HepG2 (cell line): ENCODE data around the gene FGGY. TPM values are rescaled to one million over a fixed set of nuclear protein-coding genes. Genes with fewer than 3 reads are reported as not detected.
A peak's percentile ranks its signal among the peaks of the same experiment; 100 is the strongest.

ENCODE experiments used
- FOXA3 ChIP-seq: IDR thresholded peaks from 2 replicates; pipeline ENCODE4 v1.6.1; 2016; ENCODE audit warnings: missing genetic modification reagents, missing compliant biosample characterization
- JARID2 ChIP-seq: sonication (generic); formaldehyde crosslinking; IDR thresholded peaks from 2 replicates; pipeline ENCODE4 v1.8.1; 2023; ENCODE audit warnings: missing genetic modification reagents, inconsistent platforms; ENCODE audit not compliant: insufficient replicate concordance
- KLF9 ChIP-seq: IDR thresholded peaks from 2 replicates; pipeline ENCODE4 v1.6.1; 2016; ENCODE audit warnings: low read depth
- NPAS2 ChIP-seq: sonication (generic); formaldehyde crosslinking; IDR thresholded peaks from 2 replicates; pipeline ENCODE4 v1.8.0; 2022; ENCODE audit warnings: mild to moderate bottlenecking, missing genetic modification reagents, borderline replicate concordance
- PLRG1 ChIP-seq: fragments of 450-650 bp; conservative IDR thresholded peaks from 2 replicates; pipeline ENCODE4 v1.6.1; 2016
- SALL1 ChIP-seq: sonication (generic); formaldehyde crosslinking; IDR thresholded peaks from 2 replicates; pipeline ENCODE4 v1.8.0; 2022; ENCODE audit warnings: mild to moderate bottlenecking, missing genetic modification reagents
- SOX13 ChIP-seq, 3 experiments: fragments of 450-650 bp in 1 of 3; sonication (generic) in 1 of 3; formaldehyde crosslinking in 1 of 3; IDR thresholded peaks in 2 of 3; conservative IDR thresholded peaks in 1 of 3; 2 replicates each; pipeline versions ENCODE4 v1.5.0 to v1.6.1; 2016 to 2020; ENCODE audit warnings: antibody characterized with exemption in 1 of 3, mild to moderate bottlenecking in 1 of 3, missing compliant biosample characterization in 1 of 3, missing genetic modification reagents in 1 of 3, moderate library complexity in 1 of 3
- TEAD3 ChIP-seq: optimal IDR thresholded peaks from 2 replicates; pipeline ENCODE3; 2016; ENCODE audit warnings: borderline replicate concordance
- ZNF329 ChIP-seq: sonication (generic); formaldehyde crosslinking; IDR thresholded peaks from 2 replicates; pipeline ENCODE4 v1.9.0; 2021; ENCODE audit warnings: low read depth, mild to moderate bottlenecking, missing genetic modification reagents
- ZNF484 ChIP-seq: sonication (generic); formaldehyde crosslinking; IDR thresholded peaks from 2 replicates; pipeline ENCODE4 v1.5.1; 2020; ENCODE audit warnings: mild to moderate bottlenecking, low read depth, missing genetic modification reagents, borderline replicate concordance
- ZNF598 ChIP-seq: sonication (generic); formaldehyde crosslinking; IDR thresholded peaks from 2 replicates; pipeline ENCODE4 v1.5.1; 2020; ENCODE audit warnings: mild to moderate bottlenecking, missing genetic modification reagents, borderline replicate concordance
- ZNF660 ChIP-seq: sonication (generic); formaldehyde crosslinking; IDR thresholded peaks from 2 replicates; pipeline ENCODE4 v1.5.1; 2020; ENCODE audit warnings: mild to moderate bottlenecking, low read depth, missing genetic modification reagents, borderline replicate concordance
- ZNF703 ChIP-seq: sonication (generic); formaldehyde crosslinking; IDR thresholded peaks from 2 replicates; pipeline ENCODE4 v1.5.1; 2020; ENCODE audit warnings: missing genetic modification reagents, mild to moderate bottlenecking, moderate library complexity, borderline replicate concordance
- ZNF776 ChIP-seq: sonication (generic); formaldehyde crosslinking; IDR thresholded peaks from 2 replicates; pipeline ENCODE4 v1.4.0; 2020; ENCODE audit warnings: mild to moderate bottlenecking, missing genetic modification reagents
- polyA plus RNA-seq, 8 experiments: library from polyadenylated mRNA; depleted of rRNA in 3 of 8; stranded (reverse) in 7 of 8; unstranded in 1 of 8; fragments of >200 nt; fragmentation: Illumina TruSeq in 4 of 8; extraction: Trizol in 4 of 8; gene quantifications; 2 replicates each; pipeline versions ENCODE4 v1.2.1 to v1.2.3, GENCODE V29; 2011 to 2016; ENCODE audit warnings: low read depth in 4 of 8, missing spikeins in 1 of 8, mixed read lengths in 1 of 8; ENCODE audit not compliant: insufficient read depth in 1 of 8
- total RNA-seq, 5 experiments: library from RNA; depleted of rRNA; stranded (reverse); fragments of >200 nt; fragmentation: Illumina TruSeq; extraction: Trizol; gene quantifications; 2 replicates each; pipeline ENCODE4 v1.2.3, GENCODE V29; 2016; ENCODE audit warnings: low read depth in 1 of 5
- TF ChIP-seq, protein P1 (sequence below): sonication (generic); formaldehyde crosslinking; IDR thresholded peaks from 2 replicates; pipeline ENCODE4 v1.5.0; 2020; ENCODE audit warnings: mild to moderate bottlenecking, missing genetic modification reagents
- TF ChIP-seq, protein P2 (sequence below): sonication (generic); formaldehyde crosslinking; IDR thresholded peaks from 2 replicates; pipeline ENCODE4 v1.5.0; 2020; ENCODE audit warnings: mild to moderate bottlenecking, missing genetic modification reagents
- TF ChIP-seq, protein P3 (sequence below), 2 experiments: sonication (generic) in 1 of 2; formaldehyde crosslinking in 1 of 2; IDR thresholded peaks; 2 replicates each; pipeline versions ENCODE4 v1.5.1 to v1.6.1; 2011 to 2020; ENCODE audit warnings: borderline replicate concordance in 1 of 2, low read depth in 1 of 2, low read length in 1 of 2, mild to moderate bottlenecking in 1 of 2, missing genetic modification reagents in 1 of 2, moderate library complexity in 1 of 2

Gene FGGY
- total and polyA plus RNA-seq, 2 of the 13 experiments (the other 11 are each of a cell fraction or from before 2014, with no cell fraction given): 15.7 to 27.5 TPM

- TF ChIP-seq SOX13 (IDR thresholded peaks at IDR 0.05) (no peak), SOX13 (CRISPR knock-in tag; conservative IDR thresholded peaks at IDR 0.05 in 1 of 2, IDR thresholded peaks at IDR 0.05 in 1 of 2) (peak in 1 of 2 experiments; percentile 49; a peak in 1 of 4 replicates), ZNF484 (CRISPR knock-in tag) (no peak), ZNF660 (CRISPR knock-in tag) (no peak), ZNF598 (CRISPR knock-in tag) (no peak), ZNF703 (no peak), JARID2 (CRISPR knock-in tag) (no peak), FOXA3 (CRISPR knock-in tag) (peak; percentile 57), SALL1 (CRISPR knock-in tag) (no peak; the same call in 1 of the 2 replicates), KLF9 (no peak), TEAD3 (no peak), ZNF776 (CRISPR knock-in tag) (no peak), PLRG1 (no peak), ZNF329 (CRISPR knock-in tag) (no peak), NPAS2 (CRISPR knock-in tag) (no peak)
- TF ChIP-seq, protein P1, sequence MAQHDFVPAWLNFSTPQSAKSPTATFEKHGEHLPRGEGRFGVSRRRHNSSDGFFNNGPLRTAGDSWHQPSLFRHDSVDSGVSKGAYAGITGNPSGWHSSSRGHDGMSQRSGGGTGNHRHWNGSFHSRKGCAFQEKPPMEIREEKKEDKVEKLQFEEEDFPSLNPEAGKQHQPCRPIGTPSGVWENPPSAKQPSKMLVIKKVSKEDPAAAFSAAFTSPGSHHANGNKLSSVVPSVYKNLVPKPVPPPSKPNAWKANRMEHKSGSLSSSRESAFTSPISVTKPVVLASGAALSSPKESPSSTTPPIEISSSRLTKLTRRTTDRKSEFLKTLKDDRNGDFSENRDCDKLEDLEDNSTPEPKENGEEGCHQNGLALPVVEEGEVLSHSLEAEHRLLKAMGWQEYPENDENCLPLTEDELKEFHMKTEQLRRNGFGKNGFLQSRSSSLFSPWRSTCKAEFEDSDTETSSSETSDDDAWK (CRISPR knock-in tag): no peak
- TF ChIP-seq, protein P2, sequence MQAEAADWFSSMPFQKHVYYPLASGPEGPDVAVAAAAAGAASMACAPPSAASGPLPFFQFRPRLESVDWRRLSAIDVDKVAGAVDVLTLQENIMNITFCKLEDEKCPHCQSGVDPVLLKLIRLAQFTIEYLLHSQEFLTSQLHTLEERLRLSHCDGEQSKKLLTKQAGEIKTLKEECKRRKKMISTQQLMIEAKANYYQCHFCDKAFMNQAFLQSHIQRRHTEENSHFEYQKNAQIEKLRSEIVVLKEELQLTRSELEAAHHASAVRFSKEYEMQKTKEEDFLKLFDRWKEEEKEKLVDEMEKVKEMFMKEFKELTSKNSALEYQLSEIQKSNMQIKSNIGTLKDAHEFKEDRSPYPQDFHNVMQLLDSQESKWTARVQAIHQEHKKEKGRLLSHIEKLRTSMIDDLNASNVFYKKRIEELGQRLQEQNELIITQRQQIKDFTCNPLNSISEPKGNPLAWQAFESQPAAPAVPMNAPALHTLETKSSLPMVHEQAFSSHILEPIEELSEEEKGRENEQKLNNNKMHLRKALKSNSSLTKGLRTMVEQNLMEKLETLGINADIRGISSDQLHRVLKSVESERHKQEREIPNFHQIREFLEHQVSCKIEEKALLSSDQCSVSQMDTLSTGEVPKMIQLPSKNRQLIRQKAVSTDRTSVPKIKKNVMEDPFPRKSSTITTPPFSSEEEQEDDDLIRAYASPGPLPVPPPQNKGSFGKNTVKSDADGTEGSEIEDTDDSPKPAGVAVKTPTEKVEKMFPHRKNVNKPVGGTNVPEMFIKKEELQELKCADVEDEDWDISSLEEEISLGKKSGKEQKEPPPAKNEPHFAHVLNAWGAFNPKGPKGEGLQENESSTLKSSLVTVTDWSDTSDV (CRISPR knock-in tag): no peak
- TF ChIP-seq, protein P3, sequence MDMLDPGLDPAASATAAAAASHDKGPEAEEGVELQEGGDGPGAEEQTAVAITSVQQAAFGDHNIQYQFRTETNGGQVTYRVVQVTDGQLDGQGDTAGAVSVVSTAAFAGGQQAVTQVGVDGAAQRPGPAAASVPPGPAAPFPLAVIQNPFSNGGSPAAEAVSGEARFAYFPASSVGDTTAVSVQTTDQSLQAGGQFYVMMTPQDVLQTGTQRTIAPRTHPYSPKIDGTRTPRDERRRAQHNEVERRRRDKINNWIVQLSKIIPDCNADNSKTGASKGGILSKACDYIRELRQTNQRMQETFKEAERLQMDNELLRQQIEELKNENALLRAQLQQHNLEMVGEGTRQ (IDR thresholded peaks at IDR 0.05; ENCODE audit: low read depth, low read length): no peak
- TF ChIP-seq, protein P3 (CRISPR knock-in tag; IDR thresholded peaks at IDR 0.05; ENCODE audit: borderline replicate concordance): no peak
Observed at GRCh38 chr1:59315529-59316463, 18.9 kb downstream of the FGGY start (continued).
